Activated T-cell treated with anti-CD3 and anti-CD28 coated beads for 48 hours (primary cell): ENCODE data around the gene AP3S2.
"Not testable (repeated sequence)": the region's sequence is repeated elsewhere in the genome, so short reads cannot be mapped to it uniquely, and the experiment has no call there.

ENCODE experiments used
- DNase-seq: peaks from one replicate; pipeline ENCODE4 v3.0.0-alpha.2; 2020; ENCODE audit warnings: low read depth

Gene AP3S2

DNA sequence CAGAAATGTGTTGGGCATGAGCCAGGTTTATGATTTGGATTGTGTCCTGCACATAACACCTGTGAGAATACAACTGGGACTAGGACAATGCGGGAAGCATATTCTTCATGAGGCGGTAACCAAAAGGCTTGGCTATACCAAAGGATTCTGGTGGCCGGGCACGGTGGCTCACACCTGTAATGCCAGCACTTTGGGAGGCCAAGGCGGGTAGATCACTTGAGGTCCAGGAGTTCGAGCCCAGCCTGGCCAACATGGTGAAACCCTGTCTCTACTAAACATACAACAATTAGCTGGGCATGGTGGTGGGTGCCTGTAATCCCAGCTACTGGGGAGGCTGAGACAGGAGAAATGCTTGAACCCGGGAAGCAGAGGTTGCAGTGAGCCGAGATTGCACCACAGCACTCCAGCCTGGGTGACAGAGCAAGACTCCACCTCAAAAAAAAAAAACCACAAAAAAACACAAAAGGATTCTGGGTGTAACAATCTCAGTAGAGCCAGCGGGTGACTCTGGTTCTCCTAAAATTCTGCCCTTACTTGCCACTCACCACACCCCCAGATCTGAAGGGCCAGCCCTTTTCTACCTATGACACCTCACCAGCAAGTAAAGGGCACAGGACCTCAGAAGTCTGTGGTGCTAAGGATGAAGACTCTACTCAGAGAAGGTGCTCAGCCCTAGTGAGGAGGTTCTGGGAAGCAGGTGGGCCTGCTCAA, 59.2 kb downstream of the AP3S2 start:
- not testable (repeated sequence) for DNase-seq

DNA sequence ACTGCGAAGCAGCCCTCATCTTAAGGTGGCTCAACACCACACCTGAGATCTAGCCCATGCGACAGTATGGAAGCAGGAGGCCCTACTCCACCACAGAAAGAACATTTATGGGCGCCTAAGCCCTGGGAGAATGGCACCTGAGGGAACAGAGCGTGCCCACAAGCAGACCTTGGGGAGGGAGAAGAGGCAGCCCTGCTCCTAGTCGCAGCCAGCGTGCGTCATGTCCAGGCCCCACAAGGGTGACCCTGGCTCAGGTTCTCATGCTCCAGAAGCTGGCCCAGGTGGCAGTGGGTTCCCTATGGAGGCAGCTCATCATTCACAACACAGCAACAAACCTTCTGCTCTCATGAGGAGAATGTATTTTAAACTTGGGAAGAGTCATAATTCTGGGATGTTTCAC, 59.8 kb downstream of the AP3S2 start:
- no peak for DNase-seq

DNA sequence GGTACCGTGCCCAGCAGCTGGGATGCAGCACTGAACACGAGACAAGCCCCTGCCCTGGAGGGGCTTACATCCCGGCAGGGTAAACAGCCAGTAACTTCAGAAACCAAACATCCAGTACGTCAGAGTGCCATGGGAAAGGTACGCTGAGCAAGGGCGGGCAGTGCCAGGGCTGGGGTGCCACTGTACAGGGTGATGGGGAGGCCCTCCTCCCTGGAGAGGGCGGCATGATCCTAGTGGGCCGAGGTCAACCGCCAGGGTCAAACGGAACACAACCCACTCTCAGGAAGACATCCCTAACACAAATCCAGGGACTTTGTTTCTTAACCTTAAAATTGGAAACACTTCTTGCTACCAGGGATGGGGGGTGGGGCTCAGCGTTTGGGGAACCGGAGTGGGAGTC, 63.2 kb downstream of the AP3S2 start:
- no peak for DNase-seq

DNA sequence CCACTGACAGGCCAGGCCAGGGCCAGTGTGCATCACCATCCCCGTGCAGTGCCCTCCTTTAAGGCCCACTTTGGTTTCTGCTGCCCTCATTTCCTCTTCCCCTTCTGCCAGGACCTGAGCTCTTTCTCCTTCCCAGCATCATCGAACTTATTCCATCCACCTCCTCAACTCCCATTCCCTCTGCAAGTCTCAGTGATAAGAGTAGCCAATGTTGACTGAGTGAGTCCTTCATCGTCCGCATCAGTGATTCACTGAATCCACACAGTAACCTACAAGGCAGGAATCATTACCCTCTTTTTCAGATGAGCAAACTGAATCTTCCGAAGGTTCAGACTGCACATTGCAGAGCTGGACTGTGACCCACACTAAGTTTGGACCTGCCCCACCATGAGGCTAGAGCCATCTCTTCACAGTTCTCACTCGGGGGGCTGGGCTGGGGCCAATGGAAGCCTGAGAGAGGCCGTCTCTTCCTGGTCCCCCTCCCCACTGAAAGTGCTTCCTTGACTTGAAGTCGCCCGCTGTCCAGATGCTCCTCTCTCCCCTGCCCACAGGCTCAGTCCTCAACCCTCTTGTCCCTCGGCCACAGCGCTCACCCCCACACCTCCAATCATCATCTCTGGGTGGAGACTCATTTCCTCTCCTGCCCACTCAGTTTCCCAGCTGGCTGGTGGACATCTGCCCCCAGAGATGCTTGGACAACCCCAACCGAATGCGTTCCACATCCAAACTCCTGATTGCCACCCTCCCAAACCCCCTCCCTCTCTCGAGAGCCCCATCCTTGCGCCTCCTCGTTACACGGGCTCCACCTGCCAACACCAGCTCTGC, 64.0 kb downstream of the AP3S2 start:
- DNase-seq: no peak

DNA sequence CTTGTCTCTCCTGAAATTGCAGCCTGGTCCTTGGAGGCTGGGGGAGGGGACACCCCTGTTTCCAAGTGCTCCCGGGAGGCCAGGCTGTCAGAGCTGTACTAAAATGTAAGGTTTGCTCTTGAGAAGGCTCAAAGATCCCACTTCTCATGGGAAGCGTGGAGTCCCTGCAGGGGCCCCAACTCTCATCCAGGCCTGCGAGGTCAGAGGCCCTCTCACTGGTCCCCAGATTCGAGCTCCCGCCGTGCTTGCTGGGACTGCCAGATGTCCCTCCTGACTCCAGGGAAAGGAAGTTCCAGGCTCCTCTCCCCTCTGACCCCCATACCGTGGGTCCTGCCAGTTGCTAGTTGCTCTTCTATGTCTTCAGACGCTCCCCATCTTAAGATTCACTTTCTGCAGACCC, 64.6 kb downstream of the AP3S2 start:
- no peak for DNase-seq

DNA sequence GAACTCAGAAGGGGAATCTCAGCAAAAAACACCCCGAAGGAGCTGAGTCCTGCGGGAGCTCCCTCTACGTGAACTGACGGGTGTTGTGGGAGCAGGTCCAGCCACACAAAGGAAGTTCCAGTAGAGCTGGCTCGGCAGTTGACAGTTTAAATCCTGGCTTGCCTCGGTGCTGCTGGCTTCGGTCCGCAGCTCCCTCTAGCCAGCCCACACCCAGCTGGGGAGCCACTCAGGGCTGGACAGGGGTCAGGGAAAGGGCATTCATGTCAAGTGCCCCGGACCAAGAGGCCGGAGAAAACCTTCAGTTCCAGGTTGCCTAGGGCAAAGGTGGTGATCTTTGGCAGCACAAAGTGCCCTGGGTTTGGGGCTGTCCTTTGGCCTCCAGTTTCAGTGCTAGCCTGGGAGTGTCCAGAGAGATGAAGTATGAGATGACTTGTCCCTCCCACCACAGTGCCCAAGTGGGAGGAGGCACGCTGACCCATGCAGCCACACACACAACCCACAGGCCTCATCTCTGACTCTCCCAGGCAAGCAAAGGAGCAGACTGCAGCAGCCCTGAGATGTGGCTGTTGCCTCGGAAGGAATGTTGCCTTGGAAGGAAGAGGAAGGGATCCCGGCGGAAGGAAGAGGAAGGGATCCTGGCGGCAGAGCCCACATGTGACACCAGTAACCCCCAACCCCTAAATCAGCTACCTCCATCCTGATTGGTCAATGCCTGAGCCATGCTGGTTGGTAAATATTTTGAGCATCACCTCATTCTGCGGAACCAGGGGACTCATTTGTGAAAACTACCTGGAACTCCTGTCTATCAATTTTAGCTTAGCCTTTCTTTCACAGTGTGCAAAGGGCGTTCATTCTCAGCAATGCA, 65.3 kb downstream of the AP3S2 start:
- DNase-seq: no peak

DNA sequence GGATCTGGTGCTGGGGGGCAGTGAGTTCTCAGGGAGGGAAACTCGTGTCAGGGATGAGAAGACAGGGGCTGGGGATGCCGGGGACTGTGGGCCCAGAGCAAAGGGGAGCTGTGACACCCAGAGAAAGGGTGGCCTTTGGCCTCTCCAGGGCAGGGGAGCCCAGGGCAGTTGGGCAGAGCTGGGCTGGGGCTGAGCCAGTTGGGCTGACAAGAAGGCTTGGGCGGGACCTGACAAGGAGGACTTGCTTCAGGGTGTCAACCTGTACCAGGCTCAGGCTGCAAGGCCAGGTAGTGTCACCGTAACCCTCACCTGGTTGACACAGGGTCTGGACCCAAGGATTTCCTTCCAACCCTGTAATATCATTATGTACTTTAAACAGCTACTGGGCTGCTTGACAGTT, 66.0 kb downstream of the AP3S2 start:
- no peak for DNase-seq

DNA sequence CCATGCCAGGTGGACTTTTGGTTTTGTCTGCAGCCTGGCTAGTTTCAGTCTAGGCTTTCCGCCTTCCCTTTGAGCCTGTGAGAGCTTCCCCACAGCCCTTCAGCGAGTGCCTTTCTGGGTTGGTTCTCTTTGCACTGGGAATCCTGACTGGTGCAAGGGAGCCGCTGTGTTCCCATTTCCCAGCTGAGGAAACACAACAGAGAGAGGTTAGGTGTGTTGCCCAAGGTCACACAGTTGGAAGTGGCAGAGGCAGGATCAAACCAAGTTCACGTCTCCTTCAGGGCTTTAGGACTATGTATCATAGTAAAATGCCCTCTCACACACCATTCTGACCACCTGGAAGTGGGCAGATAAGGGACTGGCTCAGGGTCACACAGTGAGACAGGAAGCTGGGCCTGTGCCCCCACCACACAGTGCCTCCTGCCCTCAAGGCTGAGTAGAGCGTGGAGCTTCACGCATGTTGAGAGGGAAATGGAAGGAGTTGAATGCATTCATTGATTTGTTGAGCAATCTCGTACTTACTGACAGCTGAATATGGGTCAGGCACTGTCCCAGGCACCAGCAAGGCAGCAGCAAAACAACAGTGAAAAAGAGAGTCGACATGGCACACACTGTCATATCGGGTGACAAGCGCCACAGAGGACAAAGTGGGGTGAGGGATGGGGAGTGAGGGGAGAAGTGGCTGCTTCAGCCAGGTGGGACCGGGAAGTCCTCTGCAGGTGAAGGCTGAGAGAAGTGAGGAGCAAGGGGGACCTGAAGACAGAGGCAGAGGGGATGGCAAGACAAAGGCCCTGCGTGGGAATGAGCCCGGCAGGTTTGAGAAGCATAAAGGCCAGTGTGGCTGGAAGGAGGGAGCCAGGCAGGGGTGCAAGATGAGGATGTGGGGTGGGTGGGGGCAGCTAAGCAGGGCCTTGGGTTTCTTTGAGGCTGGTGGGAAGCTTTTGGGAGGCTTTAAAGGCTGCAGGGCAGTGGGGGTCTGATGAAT, 66.8 kb downstream of the AP3S2 start:
- DNase-seq: no peak

DNA sequence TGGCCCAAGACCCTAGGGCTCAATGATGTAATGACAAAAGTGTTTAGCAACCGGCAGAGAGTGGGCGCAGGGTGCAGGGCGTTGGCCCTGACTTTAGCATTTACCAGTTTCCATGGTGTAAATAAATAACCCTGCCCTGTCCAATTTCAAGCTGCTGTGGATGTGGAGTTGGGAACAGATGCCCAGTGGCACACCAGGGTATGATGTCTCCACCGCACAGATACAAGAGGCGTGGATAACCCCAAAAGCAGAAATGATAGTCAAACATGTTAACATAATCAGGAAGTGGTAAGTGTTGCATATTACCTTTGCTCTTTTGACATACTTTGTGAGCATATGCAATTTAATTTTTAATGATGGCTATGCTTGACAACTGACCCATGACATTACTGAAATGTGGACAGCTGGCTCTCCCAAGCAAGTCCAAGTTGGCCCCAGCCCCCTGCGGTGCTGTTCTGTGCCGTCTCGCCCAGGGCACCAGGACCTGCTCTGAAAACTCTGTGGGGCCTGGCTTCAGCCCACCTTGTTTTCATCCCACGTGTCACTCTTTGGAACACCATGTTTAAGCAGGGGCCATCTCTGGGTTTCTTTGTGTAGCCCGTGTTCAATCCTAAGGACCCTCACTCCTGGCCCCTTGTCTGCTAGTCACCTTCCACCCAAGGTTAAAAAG, 68.4 kb downstream of the AP3S2 start:
- DNase-seq: no peak

DNA sequence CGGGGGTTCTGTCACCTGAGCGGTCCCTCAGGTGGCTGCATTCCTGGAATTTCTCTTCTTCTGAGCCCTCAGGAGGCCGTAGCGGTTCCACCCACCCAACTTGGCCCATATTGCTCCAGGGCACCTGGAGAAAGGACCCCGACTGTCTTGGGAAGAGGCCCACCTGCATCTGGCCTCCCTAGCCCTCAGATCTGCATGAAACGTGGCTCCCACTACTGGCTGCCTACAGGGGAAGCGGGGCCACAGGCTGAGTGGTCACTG, 69.3 kb downstream of the AP3S2 start:
- no peak for DNase-seq

DNA sequence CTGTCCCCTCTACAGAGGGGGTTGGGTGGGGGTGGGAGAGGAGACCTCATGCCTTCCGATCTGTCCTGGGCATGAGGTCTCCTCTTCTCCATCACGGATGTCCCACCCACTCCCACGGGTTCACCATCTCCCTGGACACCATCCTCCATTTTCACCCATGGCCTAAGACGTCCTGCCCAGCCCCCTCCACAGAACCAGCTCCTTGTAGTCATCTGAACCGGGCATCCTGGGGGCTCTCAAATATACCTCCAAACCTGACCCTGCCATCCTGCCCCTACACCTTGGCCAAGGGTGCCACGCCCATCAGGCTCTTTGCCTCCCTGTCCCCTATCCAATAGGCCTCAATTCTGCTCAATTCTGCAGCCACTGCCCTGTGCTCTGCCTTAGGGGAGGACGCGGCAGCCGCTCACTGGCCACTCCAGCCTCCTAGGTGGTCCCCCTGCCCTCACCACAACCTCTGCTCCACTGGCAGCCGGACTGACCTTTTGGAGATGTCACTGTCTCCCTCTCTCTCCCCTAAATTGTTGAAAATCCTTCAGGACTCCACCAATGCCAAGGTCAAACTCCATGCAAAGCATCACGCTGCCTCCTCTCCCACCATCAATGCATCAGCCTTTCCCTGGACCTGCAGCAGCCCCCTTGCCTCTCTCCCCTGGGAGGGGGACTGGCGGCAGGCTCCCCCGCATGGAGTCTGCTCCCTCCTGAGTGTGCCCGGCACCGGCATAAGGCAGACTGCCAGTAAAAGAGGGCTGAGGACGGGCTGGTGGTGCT, 69.8 kb downstream of the AP3S2 start:
- no peak for DNase-seq

DNA sequence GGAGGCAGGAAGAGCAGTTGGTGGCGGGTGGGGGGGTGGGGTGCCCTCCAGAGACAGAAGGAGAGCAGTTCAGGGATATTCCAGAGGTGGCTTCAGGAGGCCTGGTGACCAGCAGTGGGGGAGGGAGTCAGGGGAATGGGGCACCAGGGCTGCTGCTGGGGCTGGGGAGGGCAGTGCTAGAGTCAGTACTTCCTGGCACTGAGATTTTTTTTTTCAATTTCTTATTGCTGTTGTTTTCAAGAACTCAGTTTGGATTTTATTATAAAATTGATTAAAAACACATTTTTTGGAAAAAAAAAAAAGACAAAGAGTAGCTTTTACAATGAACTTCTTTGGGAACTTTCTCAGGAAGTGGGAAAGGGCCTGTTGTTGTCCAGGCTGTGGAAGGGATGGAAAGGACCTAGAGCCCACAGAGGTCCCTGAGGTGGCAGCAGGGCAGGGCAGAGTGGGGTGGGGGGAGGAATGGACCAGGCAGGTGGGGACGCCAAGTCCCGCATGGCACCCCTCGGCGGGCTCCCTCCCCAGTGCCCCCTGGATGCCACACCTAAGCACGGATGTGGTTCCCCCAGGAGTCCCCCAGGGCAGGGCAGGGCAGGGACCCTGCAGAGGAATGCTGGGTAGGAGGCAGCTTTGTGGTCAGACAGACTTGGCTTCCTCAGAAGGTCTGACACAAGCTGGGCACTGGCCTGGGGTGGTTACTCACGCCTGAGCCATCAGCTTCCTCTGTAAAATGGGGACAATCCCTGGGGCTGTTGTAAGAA, 70.7 kb downstream of the AP3S2 start:
- DNase-seq: no peak

DNA sequence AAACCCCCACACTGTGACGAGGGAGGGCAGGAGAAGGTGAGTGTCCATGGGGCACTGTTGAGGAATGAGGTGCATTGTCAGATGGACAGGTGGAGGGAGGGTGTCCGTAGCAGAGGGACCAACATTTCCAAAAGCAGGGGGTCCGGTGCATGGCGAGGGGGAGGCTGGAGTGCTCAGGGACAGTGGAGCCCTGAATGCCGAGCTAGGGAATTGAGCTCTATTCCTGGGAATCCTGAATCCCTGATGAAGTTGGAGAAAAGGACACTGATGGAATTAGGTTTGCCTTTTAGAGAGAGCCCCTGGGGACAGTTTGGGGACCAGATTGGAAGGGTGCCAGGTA, 71.2 kb downstream of the AP3S2 start:
- no peak for DNase-seq

DNA sequence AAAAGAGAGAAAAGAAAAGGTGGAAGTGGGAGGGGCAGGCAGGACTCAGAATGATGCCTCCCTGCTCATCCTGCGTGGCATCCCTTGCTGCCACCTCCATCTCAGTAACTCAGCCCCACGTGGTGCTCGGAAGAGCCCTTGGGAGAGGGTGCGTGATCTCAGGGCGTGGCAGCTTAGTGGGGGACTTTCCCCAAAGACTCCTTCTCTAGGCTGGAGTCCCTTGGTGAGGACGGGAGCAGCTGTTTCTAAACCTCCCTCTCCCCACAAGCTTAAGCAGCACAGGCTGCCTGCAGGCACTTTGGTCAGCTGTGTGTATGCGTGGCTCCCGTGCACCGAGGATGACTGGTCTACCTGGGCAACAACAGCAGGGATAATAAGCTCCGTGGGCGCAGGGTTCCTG, 71.8 kb downstream of the AP3S2 start:
- no peak for DNase-seq

DNA sequence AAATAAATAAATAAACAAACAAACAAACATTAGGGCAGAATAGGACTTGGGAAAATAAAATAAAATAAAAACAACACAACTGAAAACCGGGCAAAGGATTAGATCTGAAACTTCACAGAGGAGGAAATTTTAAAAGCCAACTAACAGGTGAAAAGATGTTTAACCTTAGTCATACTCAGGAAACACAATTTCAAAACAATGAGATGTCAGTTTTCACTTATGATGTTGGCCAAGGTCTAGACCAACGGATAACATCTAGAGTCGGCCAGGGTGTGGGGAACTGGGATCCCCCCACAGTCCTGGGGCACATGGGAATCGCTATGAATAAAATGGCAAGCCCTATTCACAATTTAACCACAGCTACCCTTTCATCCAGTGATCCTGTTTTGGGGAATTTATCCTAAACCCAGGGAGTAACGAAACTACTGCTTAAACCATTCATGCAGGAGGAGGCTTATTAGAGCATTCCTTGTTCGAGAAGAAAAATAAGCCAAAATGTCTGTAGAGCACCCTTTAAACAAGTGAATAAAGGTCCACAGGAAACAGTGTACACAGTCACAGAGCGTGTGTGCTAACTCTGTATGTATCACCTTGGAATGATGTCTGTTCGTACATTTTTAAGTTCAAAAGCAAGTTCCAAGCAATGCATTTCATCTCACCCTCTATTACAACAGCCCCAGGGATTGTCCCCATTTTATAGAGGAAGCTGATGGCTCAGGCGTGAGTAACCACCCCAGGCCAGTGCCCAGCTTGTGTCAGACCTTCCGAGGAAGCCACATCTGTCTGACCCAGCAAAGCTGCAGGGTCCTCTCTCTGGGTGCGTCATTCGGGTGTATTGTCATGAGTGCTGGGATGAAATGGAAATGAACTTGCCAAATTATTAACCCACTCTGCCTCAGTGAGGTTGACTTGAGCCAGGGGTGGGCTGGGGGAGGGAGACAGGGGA, 72.9 kb downstream of the AP3S2 start:
- no peak for DNase-seq

DNA sequence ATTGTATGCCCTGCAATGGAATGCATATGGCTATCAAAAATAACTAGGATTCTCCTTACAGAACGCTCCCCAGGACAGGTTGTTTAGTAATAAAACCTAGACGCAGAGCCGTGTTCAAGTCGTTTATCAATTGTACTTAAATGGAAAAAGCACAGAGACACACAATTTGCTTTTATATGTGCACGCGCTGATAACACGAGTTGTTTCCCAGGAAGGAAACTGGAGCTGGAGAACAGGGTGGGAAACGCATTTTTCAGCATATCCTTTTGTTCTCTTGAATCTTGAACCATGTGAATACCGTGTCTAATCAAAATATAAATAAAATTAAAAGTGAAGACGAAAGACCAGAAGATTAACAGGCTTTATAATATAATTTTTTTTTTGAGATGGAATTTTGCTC, 75.5 kb downstream of the AP3S2 start:
- no peak for DNase-seq

DNA sequence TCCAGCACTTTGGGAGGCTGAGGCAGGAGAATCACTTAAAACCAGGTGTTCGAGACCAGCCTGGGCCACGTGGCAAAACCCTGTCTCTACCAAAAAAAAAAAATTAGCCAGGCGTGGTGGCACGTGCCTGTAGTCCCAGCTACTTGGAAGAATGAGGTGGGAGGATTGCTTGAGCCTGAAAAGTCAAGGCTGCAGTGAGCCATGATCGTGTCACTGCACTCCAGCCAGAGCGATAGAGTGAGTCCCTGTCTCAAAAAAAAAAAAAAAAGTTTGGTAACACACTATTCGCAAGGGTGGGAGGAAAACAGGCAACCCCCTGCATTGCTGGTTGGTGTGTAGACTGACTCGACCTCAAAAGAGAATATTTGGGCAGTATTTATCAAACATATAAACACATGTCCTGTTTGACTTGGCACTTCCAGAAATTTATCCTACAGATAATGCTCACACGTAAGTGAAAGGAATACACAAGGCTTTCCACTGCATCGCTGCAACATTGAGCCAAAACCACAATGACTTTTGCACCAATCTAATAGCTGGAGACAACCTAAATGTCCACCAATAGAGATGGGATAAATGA, 76.0 kb downstream of the AP3S2 start:
- no peak for DNase-seq

DNA sequence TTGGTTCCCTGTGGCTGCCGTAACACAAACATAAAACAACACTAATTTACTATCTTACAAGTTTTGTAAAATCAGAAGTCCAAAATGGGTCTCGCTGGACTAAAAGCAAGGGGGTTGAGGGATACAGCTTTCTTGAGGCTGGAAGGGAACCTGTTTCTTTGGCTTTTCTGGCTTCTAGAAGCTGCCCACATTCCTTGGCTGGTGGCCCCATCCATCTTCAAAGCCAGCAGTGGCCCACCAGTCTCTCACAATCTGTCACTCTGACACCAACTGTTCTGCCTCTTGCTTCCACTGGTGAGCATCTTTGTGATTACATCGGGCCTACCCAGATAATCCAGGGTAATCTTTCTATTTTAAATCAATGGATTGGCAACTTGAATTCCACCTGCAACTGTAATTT, 78.0 kb downstream of the AP3S2 start:
- no peak for DNase-seq
